ENCODE results near the gene OSBPL5. TPM values are rescaled to one million over a fixed set of nuclear protein-coding genes. Genes with fewer than 3 reads are reported as not detected.

Gene OSBPL5
- total and polyA plus RNA-seq, 9 of the 15 experiments (the other 6 are each of a cell fraction or from before 2014, with no cell fraction given): 0.06 to 14.8 (median 3.2) TPM

- DNase-seq (ENCODE audit: extremely low read depth in 1 of 4, low spot score in 3 of 4) (no peak), FAIRE-seq (no peak), ATAC-seq (peak; percentile 59)
- Histone ChIP-seq H3K27ac (ENCODE audit: extremely low read depth, low read depth, low read length) (no peak overlapping the region), H3K27me3 (ENCODE audit: control insufficient read depth in 2 of 2, insufficient read depth in 2 of 2, low read length in 2 of 2) (no peaks in the 10 kb centered on the region), H3K9ac (ENCODE audit: insufficient read depth in 1 of 2, low read depth in 2 of 2, low read length in 2 of 2) (no peak overlapping the region; a peak in 1 of 4 replicates), H3K79me2 (ENCODE audit: control insufficient read depth, insufficient read depth, low read length) (no peaks in the 10 kb centered on the region), H3K36me3 (ENCODE audit: control insufficient read depth, insufficient read depth, low read length) (no peaks in the 10 kb centered on the region), H4K20me1 (replicated peaks; ENCODE audit: control insufficient read depth, insufficient read depth, low read length) (peaks cover 13% of the 10 kb centered on the region; the same call in 1 of the 2 replicates), H3K4me3 (no peak overlapping the region), H3K4me2 (ENCODE audit: insufficient read depth, low read length) (no peak overlapping the region), H3K9me3 (replicated peaks; ENCODE audit: control insufficient read depth, insufficient read depth, low read depth, low read length) (no peaks in the 10 kb centered on the region), H3K4me1 (replicated peaks in 1 of 2; ENCODE audit: control insufficient read depth in 2 of 2, insufficient read depth in 2 of 2, low read length in 2 of 2) (peaks cover 0 to 65% of the 10 kb centered on the region in 2 experiments; a peak in 2 of 5 replicates), H2AFZ (ENCODE audit: low read depth, low read length) (no peak overlapping the region), H3K9me1 (ENCODE audit: control insufficient read depth, insufficient read depth, low read length) (peaks cover 3% of the 10 kb centered on the region)
- in situ Hi-C loops (cut with MboI): no loop called here
- ChIA-PET POLR2A (interaction anchor here (1.5 kb wide), 1 partner anchor 13 kb away, joined by 3 read pairs; no protein-coding TSS in a partner anchor), CTCF (ENCODE audit: low intra/inter-chr PET ratio) (no interaction called here)
- intact Hi-C loops (cut with micrococcal nuclease): no loop called here
- BruUV-seq (replicated peaks): no TSS peak
- 75% methylated on average over 13 of the region's 15 CpGs for WGBS (ENCODE audit: insufficient coverage, low coverage, missing lambda C conversion rate)
- TF ChIP-seq RAD21 (CRISPR knock-in tag; conservative IDR thresholded peaks at IDR 0.05 in 1 of 2, IDR thresholded peaks at IDR 0.05 in 1 of 2): peak in 1 of 2 experiments; percentile 20; a peak in 2 of 4 replicates
- peak; percentile 58; the same call in 1 of the 2 replicates for TF ChIP-seq TFAP4 (CRISPR knock-in tag; IDR thresholded peaks at IDR 0.05; ENCODE audit: borderline replicate concordance)
- peak in 2 of 3 experiments; percentile 30 to 37; a peak in 2 of 6 replicates for TF ChIP-seq CTCF (IDR thresholded peaks at IDR 0.05 in 2 of 3, conservative IDR thresholded peaks at IDR 0.05 in 1 of 3; ENCODE audit: insufficient read depth in 2 of 3, low read depth in 1 of 3, low read length in 3 of 3)
- TF ChIP-seq XRCC3 (IDR thresholded peaks at IDR 0.05): no peak
Measured at GRCh38 chr11:3135481-3136440, 29.3 kb downstream of the OSBPL5 start.
